IgD-negative memory B cell (primary cell): ENCODE results near the gene USP6NL. TPM values are rescaled to one million over a fixed set of nuclear protein-coding genes. Genes with fewer than 3 reads are reported as not detected.
"Not testable (repeated sequence)": the region's sequence is repeated elsewhere in the genome, so short reads cannot be mapped to it uniquely, and the experiment has no call there.

ENCODE experiments used
- H3K27ac Mint-ChIP-seq, 3 donors: one replicate each; pipeline ENCODE4 v1.8.0; 2020 to 2022; ENCODE audit warnings: mild to moderate bottlenecking in 3 of 3, mixed read lengths in 3 of 3, moderate library complexity in 1 of 3
- H3K27me3 Mint-ChIP-seq: one replicate; pipeline ENCODE4 v1.8.0; 2021; ENCODE audit warnings: mixed read lengths
- H3K36me3 Mint-ChIP-seq: one replicate; pipeline ENCODE4 v1.8.0; 2020; ENCODE audit warnings: mild to moderate bottlenecking, mixed read lengths
- H3K4me1 Mint-ChIP-seq, 3 donors: one replicate each; pipeline ENCODE4 v1.8.0; 2020 to 2022; ENCODE audit warnings: mixed read lengths in 3 of 3, mild to moderate bottlenecking in 1 of 3
- H3K4me3 Mint-ChIP-seq, 4 donors: one replicate each; pipeline ENCODE4 v1.8.0; 2020 to 2022; ENCODE audit warnings: mild to moderate bottlenecking in 4 of 4, mixed read lengths in 4 of 4, moderate library complexity in 3 of 4
- H3K9me3 Mint-ChIP-seq, 3 donors: one replicate each; pipeline ENCODE4 v1.8.0; 2020 to 2021; ENCODE audit warnings: mixed read lengths in 3 of 3, mild to moderate bottlenecking in 1 of 3
- polyA plus RNA-seq: library from polyadenylated mRNA; unstranded; fragments of 300-500 nt; fragmentation: Illumina TruSeq; gene quantifications from one replicate; pipeline ENCODE4 v1.2.3, GENCODE V29; 2021

The USP6NL gene
- polyA plus RNA-seq, 1 donor from 2014 or later = 39.3 TPM

- H3K27ac Mint-ChIP-seq = no peak overlapping the region
- peaks cover 25 to 34% (median 30%) of the 10 kb centered on the region in 3 donors for H3K4me1 Mint-ChIP-seq
These were observed 166.8 kb downstream of the USP6NL start for GRCh38 chr10:11444531-11445228.

GRCh38 chr10:11444155-11444530, 167.3 kb downstream of the USP6NL start:
- Mint-ChIP-seq H3K27me3 (peaks cover 6% of the 10 kb centered on the region), H3K4me1 (peaks cover 23 to 33% (median 30%) of the 10 kb centered on the region in 3 donors), H3K36me3 (no peaks in the 10 kb centered on the region), H3K4me3 (no peak overlapping the region), H3K27ac (no peak overlapping the region), H3K9me3 (no peaks in the 10 kb centered on the region)

More at GRCh38 chr10:11444531-11445228, 166.8 kb downstream of the USP6NL start:
- H3K27me3 Mint-ChIP-seq = peaks cover 6% of the 10 kb centered on the region
- no peak overlapping the region for H3K4me3 Mint-ChIP-seq
- no peaks in the 10 kb centered on the region for H3K36me3 Mint-ChIP-seq
- no peaks in the 10 kb centered on the region for H3K9me3 Mint-ChIP-seq

GRCh38 chr10:11443468-11444154, 167.8 kb downstream of the USP6NL start:
- Mint-ChIP-seq H3K4me3 (no peak overlapping the region), H3K27ac (no peak overlapping the region), H3K27me3 (peaks cover 6% of the 10 kb centered on the region), H3K36me3 (no peaks in the 10 kb centered on the region), H3K4me1 (peaks cover 19 to 30% (median 28%) of the 10 kb centered on the region in 3 donors), H3K9me3 (no peaks in the 10 kb centered on the region)

DNA sequence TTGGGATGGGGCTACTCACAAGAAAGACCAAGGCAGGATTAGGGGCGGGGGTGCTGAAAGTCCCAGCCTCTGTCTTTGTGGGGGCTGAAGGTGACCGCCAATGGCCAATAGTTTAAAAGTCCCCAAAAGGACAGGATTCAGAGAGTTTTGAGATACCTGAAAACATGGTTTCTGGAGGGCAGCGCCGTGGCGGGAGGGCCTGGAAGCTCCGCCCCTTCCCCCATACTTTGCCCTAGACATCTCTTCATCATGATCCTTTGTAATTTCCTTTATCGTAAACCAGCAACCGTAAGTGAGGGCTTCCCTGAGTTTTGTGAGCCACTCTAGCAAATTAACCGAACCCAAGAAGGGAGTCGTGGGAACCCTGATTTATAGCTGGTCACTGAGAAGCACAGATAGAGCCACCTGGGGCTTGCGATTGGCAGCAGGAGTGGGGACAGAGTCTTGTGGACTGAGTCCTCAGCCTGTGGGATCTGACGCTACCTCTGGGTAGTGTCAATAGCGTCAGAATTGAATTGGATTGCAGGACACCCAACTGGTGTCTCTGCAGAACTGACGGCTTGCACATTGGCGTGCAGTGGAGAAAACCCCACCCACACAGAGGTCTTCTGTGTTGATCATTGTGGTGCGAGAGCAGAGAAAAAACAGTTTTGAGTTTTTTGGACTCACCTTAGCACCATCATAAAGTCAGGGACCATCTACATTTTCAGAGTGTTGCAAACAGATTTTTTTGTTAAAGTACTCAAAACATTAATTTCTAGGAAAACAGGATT, 169.3 kb downstream of the USP6NL start:
- Mint-ChIP-seq H3K36me3 (no peaks in the 10 kb centered on the region), H3K9me3 (no peaks in the 10 kb centered on the region), H3K27ac (no peak overlapping the region), H3K4me1 (peaks cover 14 to 23% (median 20%) of the 10 kb centered on the region in 3 donors), H3K27me3 (peaks cover 9% of the 10 kb centered on the region), H3K4me3 (peak overlapping the region in 1 of 4 donors; percentile 1)

DNA sequence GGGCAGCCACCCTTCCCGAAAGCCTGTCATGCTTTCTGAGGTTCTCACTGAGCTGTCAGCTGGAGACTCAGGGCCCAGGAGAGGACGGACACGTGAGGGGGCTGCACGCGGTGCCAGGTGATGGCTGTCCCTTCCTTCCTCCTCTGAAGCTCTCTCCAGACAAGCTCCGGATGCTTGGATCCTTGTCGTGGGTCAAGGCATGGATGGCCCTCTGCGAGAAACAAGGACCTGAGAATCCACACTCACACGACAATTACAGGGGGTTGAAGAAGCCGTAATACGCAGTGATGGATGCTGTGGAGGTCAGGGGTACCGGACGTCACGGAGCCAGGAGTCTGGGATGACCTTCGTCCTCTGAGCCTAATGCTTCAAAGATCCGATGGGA, 170.3 kb downstream of the USP6NL start:
- Mint-ChIP-seq H3K4me1 (peaks cover 14 to 23% (median 20%) of the 10 kb centered on the region in 3 donors), H3K4me3 (no peak overlapping the region), H3K27me3 (peaks cover 9% of the 10 kb centered on the region), H3K36me3 (no peaks in the 10 kb centered on the region), H3K27ac (no peak overlapping the region), H3K9me3 (no peaks in the 10 kb centered on the region)

DNA sequence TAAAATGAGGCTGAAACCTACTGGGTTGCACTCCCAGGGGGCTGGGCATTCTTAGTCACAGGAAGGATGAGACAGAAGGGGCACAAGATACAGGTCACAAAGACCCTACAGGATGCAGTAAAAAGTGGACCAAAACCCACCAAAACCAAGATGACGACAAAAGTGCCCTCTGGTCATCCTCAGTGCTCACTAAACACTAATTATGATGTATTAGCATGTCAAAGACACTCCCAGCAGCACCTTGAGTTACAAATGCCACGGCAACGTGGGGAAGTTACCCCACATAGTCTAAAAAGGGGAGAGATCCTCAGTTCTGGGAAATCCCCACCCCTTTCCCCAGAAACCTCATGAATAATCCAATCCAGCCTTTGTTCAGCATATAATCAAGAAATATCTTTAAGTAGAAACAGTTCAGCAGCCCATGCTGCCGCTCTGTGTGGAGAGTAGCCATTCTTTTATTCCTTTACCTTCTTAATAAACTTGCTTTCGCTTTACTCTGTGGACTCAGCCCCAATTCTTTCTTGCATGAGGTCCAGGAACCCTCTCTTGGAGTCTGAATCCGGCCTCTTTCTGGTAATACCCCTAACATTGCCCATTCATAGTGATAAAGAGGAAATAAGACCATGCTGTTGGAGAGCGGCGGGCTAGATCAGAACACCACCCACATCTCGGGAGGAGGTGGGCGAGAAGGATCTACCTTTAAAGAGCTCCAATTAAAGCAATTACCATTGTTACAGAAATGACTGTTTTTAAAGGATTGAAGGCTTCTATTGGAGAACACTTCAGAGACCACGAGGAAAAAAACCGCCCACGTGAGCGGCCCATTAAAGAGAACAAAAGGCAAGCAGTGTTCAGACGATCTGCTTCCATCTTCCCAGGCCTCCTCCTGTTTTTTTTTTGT, 170.9 kb downstream of the USP6NL start:
- Mint-ChIP-seq H3K9me3 (no peaks in the 10 kb centered on the region), H3K36me3 (no peaks in the 10 kb centered on the region), H3K4me3 (peak overlapping the region; percentile 10 to 91 (median 76)), H3K27me3 (peaks cover 9% of the 10 kb centered on the region), H3K4me1 (peaks cover 14 to 23% (median 17%) of the 10 kb centered on the region in 3 donors), H3K27ac (no peak overlapping the region)

DNA sequence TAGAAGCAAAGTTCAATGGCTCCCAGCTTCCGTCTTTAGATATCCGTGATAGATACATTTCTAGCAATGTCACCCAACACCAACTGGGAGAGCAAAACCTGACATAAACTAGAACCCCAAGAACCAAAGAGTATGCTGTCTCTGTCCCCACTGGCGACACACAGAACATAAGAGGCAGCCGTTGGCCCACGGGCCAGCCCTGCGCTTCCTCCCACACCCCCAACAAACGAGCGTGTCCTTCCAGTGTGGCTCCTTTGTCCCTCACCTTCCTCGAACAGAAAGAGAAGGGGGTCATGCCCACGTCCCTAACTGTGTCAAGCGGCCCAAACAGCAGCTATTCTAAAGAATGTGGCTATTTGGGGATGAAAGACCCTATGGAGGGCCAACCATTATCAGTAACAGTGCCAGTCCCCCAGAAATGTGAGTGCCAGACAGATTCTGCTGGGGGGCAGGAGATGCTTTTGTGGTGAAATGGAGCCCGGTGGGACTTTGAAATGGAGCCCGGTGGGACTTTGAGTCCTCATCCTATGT, 171.9 kb downstream of the USP6NL start:
- Mint-ChIP-seq H3K9me3 (no peaks in the 10 kb centered on the region), H3K27ac (no peak overlapping the region), H3K4me3 (no peak overlapping the region), H3K27me3 (peaks cover 9% of the 10 kb centered on the region), H3K4me1 (peaks cover 14 to 23% (median 17%) of the 10 kb centered on the region in 3 donors), H3K36me3 (no peaks in the 10 kb centered on the region)

DNA sequence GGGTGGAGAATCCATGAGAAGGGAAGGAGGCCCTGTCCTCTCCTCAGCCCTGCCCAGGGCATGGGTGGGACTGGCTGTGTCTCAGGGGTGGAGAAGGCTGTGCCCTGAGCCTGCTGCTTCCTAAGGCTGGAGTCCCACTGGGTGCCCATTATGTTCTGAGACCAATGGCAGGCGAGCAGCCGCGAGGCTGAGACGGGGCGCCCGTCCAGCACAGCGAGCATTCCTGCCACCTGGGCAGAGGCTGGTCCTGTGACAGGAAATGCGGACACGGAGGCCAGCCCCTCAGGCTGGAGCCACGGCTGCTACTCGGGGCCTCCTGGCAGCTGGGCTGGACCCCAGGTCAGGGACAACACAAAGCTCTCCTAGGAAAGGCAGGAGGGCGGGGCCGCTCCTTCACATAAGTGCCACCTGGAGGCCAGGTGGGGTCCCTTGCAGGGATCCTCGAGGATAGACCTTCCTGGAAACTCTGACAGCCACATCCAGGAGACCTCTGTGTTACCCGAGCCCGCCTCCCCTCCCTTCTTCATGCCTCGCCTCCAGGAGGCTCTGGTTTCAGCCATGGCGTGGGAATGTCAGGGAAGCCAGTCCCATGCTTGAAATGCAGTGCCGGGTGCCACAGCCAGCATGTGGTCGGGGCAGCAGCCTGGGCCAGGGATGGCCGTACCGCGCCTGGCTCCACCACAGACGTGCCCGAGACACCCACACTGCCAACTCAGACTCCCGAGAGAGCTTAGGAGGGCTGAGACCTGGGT, 173.9 kb downstream of the USP6NL start:
- Mint-ChIP-seq H3K9me3 (no peaks in the 10 kb centered on the region), H3K27ac (no peak overlapping the region), H3K27me3 (peaks cover 9% of the 10 kb centered on the region), H3K4me1 (peaks cover 9 to 15% (median 15%) of the 10 kb centered on the region in 3 donors), H3K4me3 (no peak overlapping the region), H3K36me3 (no peaks in the 10 kb centered on the region)

GRCh38 chr10:11436445-11436844, 175.0 kb downstream of the USP6NL start:
- not testable (repeated sequence) for H3K4me3 Mint-ChIP-seq, H3K9me3 Mint-ChIP-seq, H3K36me3 Mint-ChIP-seq, H3K27me3 Mint-ChIP-seq, H3K27ac Mint-ChIP-seq
- peaks cover 9 to 13% (median 13%) of the 10 kb centered on the region in 3 donors for H3K4me1 Mint-ChIP-seq

DNA sequence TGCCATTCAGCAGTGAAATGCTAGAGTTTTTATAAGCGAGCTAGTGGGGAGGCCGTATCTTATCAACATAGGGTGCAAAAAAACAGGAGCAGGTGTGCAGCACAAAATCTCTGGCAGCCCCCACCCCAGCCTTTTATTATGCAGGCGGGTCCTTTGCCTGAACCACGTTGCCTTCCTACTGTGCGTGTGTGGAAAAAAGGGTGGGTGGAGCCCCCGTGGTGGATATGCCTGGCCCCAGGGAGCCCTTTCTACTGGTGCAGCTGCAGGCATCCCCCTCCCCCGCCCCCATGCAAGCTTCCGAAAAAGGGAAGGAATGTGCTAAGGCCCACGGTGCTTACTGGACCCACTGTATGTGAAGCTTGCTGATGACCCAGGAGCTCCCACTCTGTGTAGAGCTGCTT, 175.9 kb downstream of the USP6NL start:
- H3K4me1 Mint-ChIP-seq = peaks cover 7 to 10% (median 8%) of the 10 kb centered on the region in 3 donors
- peaks cover 6% of the 10 kb centered on the region for H3K27me3 Mint-ChIP-seq
- no peaks in the 10 kb centered on the region for H3K36me3 Mint-ChIP-seq
- no peak overlapping the region for H3K27ac Mint-ChIP-seq
- H3K4me3 Mint-ChIP-seq = no peak overlapping the region
- peaks cover 0 to 2% (median 0%) of the 10 kb centered on the region in 3 donors for H3K9me3 Mint-ChIP-seq

- H3K27me3 Mint-ChIP-seq = peaks cover 3% of the 10 kb centered on the region
These were observed 177.1 kb downstream of the USP6NL start for GRCh38 chr10:11434324-11434723.

DNA sequence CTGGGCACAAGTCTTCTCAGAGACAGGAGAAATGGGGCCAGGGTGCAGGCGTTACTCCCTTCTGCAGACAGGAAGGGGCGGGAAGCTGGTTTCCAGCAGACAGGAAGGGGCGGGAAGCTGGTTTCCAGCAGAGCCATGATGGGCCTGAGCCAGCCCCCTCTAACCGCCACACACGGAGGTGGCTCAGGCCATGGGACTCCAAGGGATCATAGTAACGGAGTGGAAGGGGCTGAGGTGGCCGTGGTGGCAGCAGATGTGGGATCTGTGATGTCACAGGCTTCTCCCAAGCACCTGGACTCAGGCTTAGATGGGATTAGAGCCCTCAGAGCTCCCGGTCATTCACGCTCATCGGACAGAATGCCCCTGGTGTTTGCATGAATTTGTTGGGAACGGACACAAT, 177.8 kb downstream of the USP6NL start:
- peaks cover 0 to 2% (median 0%) of the 10 kb centered on the region in 3 donors for H3K9me3 Mint-ChIP-seq
- no peak overlapping the region for H3K27ac Mint-ChIP-seq
- H3K27me3 Mint-ChIP-seq = peaks cover 3% of the 10 kb centered on the region
- no peaks in the 10 kb centered on the region for H3K36me3 Mint-ChIP-seq
- no peak overlapping the region for H3K4me3 Mint-ChIP-seq
- H3K4me1 Mint-ChIP-seq = no peaks in the 10 kb centered on the region

More at GRCh38 chr10:11434324-11434723, 177.1 kb downstream of the USP6NL start:
- Mint-ChIP-seq H3K4me1 (peaks cover 0 to 3% (median 0%) of the 10 kb centered on the region in 3 donors), H3K36me3 (no peaks in the 10 kb centered on the region), H3K9me3 (peaks cover 0 to 2% (median 0%) of the 10 kb centered on the region in 3 donors), H3K27ac (no peak overlapping the region), H3K4me3 (no peak overlapping the region)

- no peaks in the 10 kb centered on the region for H3K36me3 Mint-ChIP-seq
- no peaks in the 10 kb centered on the region for H3K4me1 Mint-ChIP-seq
- no peak overlapping the region for H3K4me3 Mint-ChIP-seq
- H3K9me3 Mint-ChIP-seq = peaks cover 0 to 2% (median 1%) of the 10 kb centered on the region in 3 donors
- no peaks in the 10 kb centered on the region for H3K27me3 Mint-ChIP-seq
- H3K27ac Mint-ChIP-seq = no peak overlapping the region
These were observed 180.3 kb downstream of the USP6NL start for GRCh38 chr10:11431216-11431555.
